ENCODE measurements around the gene MKRN2.

DNA sequence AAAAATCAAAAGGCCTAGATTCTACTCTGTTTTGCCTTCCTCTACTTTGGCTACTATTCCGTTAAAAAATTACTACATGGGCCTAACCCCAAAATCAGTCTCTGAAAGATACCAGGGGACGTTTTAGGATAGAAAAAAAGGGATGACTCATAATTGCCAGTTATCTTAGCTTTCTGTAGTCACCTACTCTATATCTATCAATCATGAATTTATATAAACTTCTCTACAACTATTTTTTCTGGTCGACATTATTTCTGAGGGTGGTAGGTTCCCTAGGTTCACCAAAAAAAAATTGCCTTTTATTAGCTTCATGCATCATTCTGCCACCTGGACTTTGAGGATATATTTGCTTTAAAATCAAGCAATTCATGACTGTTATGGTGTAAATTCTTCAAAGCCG lies 70.5 kb downstream of the MKRN2 start:
- TF ChIP-seq, protein P1, sequence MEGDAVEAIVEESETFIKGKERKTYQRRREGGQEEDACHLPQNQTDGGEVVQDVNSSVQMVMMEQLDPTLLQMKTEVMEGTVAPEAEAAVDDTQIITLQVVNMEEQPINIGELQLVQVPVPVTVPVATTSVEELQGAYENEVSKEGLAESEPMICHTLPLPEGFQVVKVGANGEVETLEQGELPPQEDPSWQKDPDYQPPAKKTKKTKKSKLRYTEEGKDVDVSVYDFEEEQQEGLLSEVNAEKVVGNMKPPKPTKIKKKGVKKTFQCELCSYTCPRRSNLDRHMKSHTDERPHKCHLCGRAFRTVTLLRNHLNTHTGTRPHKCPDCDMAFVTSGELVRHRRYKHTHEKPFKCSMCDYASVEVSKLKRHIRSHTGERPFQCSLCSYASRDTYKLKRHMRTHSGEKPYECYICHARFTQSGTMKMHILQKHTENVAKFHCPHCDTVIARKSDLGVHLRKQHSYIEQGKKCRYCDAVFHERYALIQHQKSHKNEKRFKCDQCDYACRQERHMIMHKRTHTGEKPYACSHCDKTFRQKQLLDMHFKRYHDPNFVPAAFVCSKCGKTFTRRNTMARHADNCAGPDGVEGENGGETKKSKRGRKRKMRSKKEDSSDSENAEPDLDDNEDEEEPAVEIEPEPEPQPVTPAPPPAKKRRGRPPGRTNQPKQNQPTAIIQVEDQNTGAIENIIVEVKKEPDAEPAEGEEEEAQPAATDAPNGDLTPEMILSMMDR (IDR thresholded peaks at IDR 0.05) = no peak
- no peak for TF ChIP-seq GABPB1 (CRISPR knock-in tag; IDR thresholded peaks at IDR 0.05)
- no peak for TF ChIP-seq NFYB (CRISPR knock-in tag; conservative IDR thresholded peaks at IDR 0.05; ENCODE audit: low read depth)
- TF ChIP-seq, protein P2, sequence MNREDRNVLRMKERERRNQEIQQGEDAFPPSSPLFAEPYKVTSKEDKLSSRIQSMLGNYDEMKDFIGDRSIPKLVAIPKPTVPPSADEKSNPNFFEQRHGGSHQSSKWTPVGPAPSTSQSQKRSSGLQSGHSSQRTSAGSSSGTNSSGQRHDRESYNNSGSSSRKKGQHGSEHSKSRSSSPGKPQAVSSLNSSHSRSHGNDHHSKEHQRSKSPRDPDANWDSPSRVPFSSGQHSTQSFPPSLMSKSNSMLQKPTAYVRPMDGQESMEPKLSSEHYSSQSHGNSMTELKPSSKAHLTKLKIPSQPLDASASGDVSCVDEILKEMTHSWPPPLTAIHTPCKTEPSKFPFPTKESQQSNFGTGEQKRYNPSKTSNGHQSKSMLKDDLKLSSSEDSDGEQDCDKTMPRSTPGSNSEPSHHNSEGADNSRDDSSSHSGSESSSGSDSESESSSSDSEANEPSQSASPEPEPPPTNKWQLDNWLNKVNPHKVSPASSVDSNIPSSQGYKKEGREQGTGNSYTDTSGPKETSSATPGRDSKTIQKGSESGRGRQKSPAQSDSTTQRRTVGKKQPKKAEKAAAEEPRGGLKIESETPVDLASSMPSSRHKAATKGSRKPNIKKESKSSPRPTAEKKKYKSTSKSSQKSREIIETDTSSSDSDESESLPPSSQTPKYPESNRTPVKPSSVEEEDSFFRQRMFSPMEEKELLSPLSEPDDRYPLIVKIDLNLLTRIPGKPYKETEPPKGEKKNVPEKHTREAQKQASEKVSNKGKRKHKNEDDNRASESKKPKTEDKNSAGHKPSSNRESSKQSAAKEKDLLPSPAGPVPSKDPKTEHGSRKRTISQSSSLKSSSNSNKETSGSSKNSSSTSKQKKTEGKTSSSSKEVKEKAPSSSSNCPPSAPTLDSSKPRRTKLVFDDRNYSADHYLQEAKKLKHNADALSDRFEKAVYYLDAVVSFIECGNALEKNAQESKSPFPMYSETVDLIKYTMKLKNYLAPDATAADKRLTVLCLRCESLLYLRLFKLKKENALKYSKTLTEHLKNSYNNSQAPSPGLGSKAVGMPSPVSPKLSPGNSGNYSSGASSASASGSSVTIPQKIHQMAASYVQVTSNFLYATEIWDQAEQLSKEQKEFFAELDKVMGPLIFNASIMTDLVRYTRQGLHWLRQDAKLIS (CRISPR knock-in tag; IDR thresholded peaks at IDR 0.05; ENCODE audit: borderline replicate concordance) = no peak
- no peak for TF ChIP-seq TEAD4 (CRISPR knock-in tag; IDR thresholded peaks at IDR 0.05)
- TF ChIP-seq ETV6 (CRISPR knock-in tag; IDR thresholded peaks at IDR 0.05) = no peak
- TF ChIP-seq ESRRA (CRISPR knock-in tag; IDR thresholded peaks at IDR 0.05; ENCODE audit: borderline replicate concordance) = no peak
- TF ChIP-seq CREB1 (CRISPR knock-in tag; IDR thresholded peaks at IDR 0.05) = no peak

All from WTC11 (cell line).